H1 (cell line): ENCODE results near the gene DOK3. TPM values are rescaled to one million over a fixed set of nuclear protein-coding genes. Genes with fewer than 3 reads are reported as not detected.

Experiments
- ATF3 ChIP-seq: IDR thresholded peaks from 2 replicates; pipeline ENCODE4 v1.6.1; 2011; ENCODE audit warnings: low read depth, mild to moderate bottlenecking, low read length; ENCODE audit not compliant: insufficient read depth
- MAFK ChIP-seq: IDR thresholded peaks from 2 replicates; pipeline ENCODE4 v1.6.1; 2012; ENCODE audit warnings: low read depth, mild to moderate bottlenecking, improper control_type of control experiment, low read length
- NANOG ChIP-seq: IDR thresholded peaks from 2 replicates; pipeline ENCODE4 v1.6.1; 2011; ENCODE audit warnings: low read length, low read depth, mild to moderate bottlenecking, inconsistent platforms; ENCODE audit not compliant: insufficient read depth, poor library complexity, severe bottlenecking
- SIN3A ChIP-seq, 2 experiments: IDR thresholded peaks in 1 of 2; conservative IDR thresholded peaks in 1 of 2; 2 replicates each; pipeline ENCODE4 v1.6.1; 2011 to 2012; ENCODE audit warnings: low read length in 2 of 2, improper control_type of control experiment in 1 of 2, low read depth in 1 of 2, mild to moderate bottlenecking in 1 of 2
- polyA plus RNA-seq, 7 experiments: library from polyadenylated mRNA; depleted of rRNA in 3 of 7; stranded (reverse) in 5 of 7; unstranded in 2 of 7; fragments of >200 nt in 5 of 7; fragments of 200-250 nt in 2 of 7; gene quantifications; 1 replicate in 5 of 7; 2 replicates in 1 of 7; 4 replicates in 1 of 7; pipeline versions ENCODE4 v1.2.1 to v1.2.3, GENCODE V29; 2011 to 2013; ENCODE audit warnings: missing spikeins in 2 of 7, mixed read lengths in 2 of 7
- total RNA-seq: library from RNA; stranded (reverse); fragmentation: NEBNext Ultra II Directional; extraction: Animal tissue kit (Norgen Biotek cat#: 25700); gene quantifications from 2 replicates; pipeline ENCODE4 v1.2.1, GENCODE V29; 2021
- TF ChIP-seq, protein P1 (sequence below): IDR thresholded peaks from 2 replicates; pipeline ENCODE4 v1.6.1; 2012; ENCODE audit warnings: inconsistent platforms

The DOK3 gene
- total and polyA plus RNA-seq, 2 of the 8 experiments (the other 6 are each of a cell fraction or from before 2014, with no cell fraction given), result 4.2 to 6.4 TPM

DNA sequence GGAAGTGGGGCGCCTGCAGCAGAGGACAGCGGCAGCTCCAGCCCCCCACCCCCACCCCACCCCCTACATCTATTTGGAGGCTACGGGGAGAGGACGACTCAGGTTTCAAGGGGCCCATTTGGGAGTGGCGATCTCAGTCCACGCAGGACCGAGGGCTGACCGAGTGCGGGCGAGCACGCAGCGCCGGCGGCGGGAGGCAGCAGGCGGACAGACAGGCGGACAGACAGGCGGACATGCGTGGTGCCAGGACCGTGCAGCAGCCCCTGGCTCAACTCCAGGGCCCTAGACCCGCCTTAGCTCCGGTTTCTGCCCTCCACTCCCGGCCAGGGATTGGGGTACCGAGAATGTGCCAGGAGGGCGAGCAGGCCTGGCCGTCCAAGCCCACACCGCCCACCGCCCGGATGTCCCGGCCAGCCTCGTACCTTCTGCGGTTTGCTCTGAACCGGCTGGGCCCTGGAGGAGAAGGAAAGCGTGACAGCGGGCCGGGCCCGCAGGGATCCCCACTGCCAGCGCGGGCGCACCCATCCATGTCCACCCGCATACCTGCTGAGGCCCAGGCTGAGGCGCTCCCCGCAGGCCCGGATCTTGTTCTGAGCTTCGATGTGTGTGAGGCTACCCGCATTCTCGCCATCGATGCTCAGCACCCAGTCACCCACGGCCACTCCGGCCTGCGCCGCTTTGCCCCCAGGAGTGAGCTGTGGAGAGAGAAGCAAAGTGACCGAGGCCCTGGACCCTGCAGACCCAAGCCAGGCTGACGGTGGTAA, 17.5 kb downstream of the DOK3 start (continued):
- TF ChIP-seq, protein P1, sequence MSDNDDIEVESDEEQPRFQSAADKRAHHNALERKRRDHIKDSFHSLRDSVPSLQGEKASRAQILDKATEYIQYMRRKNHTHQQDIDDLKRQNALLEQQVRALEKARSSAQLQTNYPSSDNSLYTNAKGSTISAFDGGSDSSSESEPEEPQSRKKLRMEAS, result no peak
- TF ChIP-seq MAFK (no peak), NANOG (no peak), SIN3A (conservative IDR thresholded peaks at IDR 0.05 in 1 of 2, IDR thresholded peaks at IDR 0.05 in 1 of 2; ENCODE audit: low read depth in 1 of 2, low read length in 2 of 2) (no peak), ATF3 (no peak)
